Measurements from ENCODE around the gene ATP13A1. TPM values are rescaled to one million over a fixed set of nuclear protein-coding genes. Genes with fewer than 3 reads are reported as not detected.
"Not testable (repeated sequence)": the region's sequence is repeated elsewhere in the genome, so short reads cannot be mapped to it uniquely, and the experiment has no call there.

ATP13A1 gene
- total RNA-seq, 2 experiments from 2014 or later: 58.3 to 122 TPM

DNA sequence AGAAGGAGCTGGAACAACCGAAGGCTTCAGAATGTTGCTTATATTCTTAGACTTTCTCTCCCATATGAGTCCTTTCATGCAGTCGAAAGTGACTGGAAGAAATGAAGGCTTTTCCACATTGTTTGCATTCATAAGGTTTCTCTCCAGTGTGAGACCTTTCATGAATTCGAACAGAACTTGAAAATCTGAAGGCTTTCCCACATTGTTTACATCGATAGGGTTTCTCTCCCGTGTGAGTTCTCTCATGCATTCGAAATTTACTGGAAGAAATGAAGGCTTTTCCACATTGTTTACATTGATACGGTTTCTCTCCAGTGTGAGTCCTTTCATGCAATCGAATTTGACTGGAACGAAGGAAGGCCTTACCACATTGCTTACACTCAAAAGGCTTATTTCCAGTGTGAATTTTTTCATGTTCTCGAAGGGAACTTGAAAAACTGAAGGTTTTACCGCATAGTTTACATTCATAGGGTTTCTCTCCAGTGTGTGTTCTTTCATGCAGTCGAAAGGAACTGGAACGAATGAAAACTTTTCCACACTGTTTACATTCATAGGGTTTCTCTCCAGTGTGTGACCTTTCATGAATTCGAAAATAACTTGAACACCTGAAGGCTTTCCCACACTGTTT is 47.9 kb upstream of the ATP13A1 start:
- CTCF ChIA-PET (ENCODE audit: unreplicated experiment): no interaction called here
- H2AFZ ChIP-seq (ENCODE audit: low read length): no peak overlapping the region
- no peaks in the 10 kb centered on the region for H3K9me2 ChIP-seq (ENCODE audit: insufficient read depth, low read length)
- H3K9me3 ChIP-seq (ENCODE audit: low read length): peaks cover 71% of the 10 kb centered on the region
- DNase-seq (ENCODE audit: low spot score): no peak
- POLR2A ChIA-PET: no interaction called here
- no peaks in the 10 kb centered on the region for H3K4me1 ChIP-seq (ENCODE audit: insufficient read depth, low read length, poor library complexity, severe bottlenecking)
- TF ChIP-seq, protein P1, sequence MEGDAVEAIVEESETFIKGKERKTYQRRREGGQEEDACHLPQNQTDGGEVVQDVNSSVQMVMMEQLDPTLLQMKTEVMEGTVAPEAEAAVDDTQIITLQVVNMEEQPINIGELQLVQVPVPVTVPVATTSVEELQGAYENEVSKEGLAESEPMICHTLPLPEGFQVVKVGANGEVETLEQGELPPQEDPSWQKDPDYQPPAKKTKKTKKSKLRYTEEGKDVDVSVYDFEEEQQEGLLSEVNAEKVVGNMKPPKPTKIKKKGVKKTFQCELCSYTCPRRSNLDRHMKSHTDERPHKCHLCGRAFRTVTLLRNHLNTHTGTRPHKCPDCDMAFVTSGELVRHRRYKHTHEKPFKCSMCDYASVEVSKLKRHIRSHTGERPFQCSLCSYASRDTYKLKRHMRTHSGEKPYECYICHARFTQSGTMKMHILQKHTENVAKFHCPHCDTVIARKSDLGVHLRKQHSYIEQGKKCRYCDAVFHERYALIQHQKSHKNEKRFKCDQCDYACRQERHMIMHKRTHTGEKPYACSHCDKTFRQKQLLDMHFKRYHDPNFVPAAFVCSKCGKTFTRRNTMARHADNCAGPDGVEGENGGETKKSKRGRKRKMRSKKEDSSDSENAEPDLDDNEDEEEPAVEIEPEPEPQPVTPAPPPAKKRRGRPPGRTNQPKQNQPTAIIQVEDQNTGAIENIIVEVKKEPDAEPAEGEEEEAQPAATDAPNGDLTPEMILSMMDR (conservative IDR thresholded peaks at IDR 0.05; ENCODE audit: low read length): no peak
- TF ChIP-seq EZH2phosphoT487 (IDR thresholded peaks at IDR 0.05; ENCODE audit: borderline replicate concordance, low read depth, low read length): no peak
- peaks cover 3% of the 10 kb centered on the region; the same call in 1 of the 2 replicates for H3K79me2 ChIP-seq (ENCODE audit: insufficient read depth, low read depth, low read length)
- no peak overlapping the region for H3K27ac ChIP-seq (ENCODE audit: low read depth, low read length, poor library complexity, severe bottlenecking)
- no peaks in the 10 kb centered on the region for H4K20me1 ChIP-seq (ENCODE audit: insufficient read depth, low read length)
- no peak overlapping the region for H3K4me2 ChIP-seq (ENCODE audit: low read length)
- intact Hi-C loops (cut with micrococcal nuclease; ENCODE audit: unreplicated experiment): no loop called here
- BruUV-seq (replicated peaks): no TSS peak
- H3K4me3 ChIP-seq (ENCODE audit: low read depth, low read length, poor library complexity, severe bottlenecking): no peak overlapping the region
- H3K36me3 ChIP-seq (ENCODE audit: insufficient read depth, low read length): peaks cover 83% of the 10 kb centered on the region

DNA sequence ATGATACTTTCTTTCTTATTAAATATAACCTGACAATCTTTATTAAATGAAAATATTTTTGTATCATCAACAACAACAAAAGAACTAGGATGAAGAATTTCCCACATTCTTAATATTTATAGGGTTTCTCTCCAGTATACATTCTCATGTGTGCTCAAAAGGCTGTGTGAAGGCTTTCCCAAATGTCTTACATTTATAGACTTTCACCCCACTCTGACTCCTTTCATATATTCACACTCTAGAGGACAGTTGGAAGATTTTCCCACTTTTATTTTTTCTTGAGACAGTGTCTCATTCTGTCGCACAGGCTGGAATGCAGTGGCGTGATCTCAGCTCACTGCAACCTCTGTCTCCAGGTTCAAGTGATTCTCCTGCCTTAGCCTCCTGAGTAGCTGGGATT is 47.0 kb upstream of the ATP13A1 start:
- Histone ChIP-seq H3K79me2 (ENCODE audit: insufficient read depth, low read depth, low read length) (no peaks in the 10 kb centered on the region), H3K27ac (ENCODE audit: low read depth, low read length, poor library complexity, severe bottlenecking) (no peak overlapping the region), H3K4me1 (ENCODE audit: insufficient read depth, low read length, poor library complexity, severe bottlenecking) (no peaks in the 10 kb centered on the region), H3K4me3 (ENCODE audit: low read depth, low read length, poor library complexity, severe bottlenecking) (no peak overlapping the region), H3K9me3 (ENCODE audit: low read length) (peaks cover 63% of the 10 kb centered on the region), H3K4me2 (ENCODE audit: low read length) (no peak overlapping the region), H3K9me2 (ENCODE audit: insufficient read depth, low read length) (no peaks in the 10 kb centered on the region), H4K20me1 (ENCODE audit: insufficient read depth, low read length) (no peaks in the 10 kb centered on the region), H2AFZ (ENCODE audit: low read length) (no peak overlapping the region), H3K36me3 (ENCODE audit: insufficient read depth, low read length) (peaks cover 74% of the 10 kb centered on the region)
- TF ChIP-seq EZH2phosphoT487 (IDR thresholded peaks at IDR 0.05; ENCODE audit: borderline replicate concordance, low read depth, low read length): no peak
- TF ChIP-seq, protein P1 (conservative IDR thresholded peaks at IDR 0.05; ENCODE audit: low read length): no peak
- ChIA-PET POLR2A (interaction anchor here (0.5 kb wide), 1 partner anchor 39 kb away, joined by 3 read pairs; no protein-coding TSS in a partner anchor), CTCF (ENCODE audit: unreplicated experiment) (no interaction called here)
- DNase-seq (ENCODE audit: low spot score): no peak
- intact Hi-C loops (cut with micrococcal nuclease; ENCODE audit: unreplicated experiment): no loop called here
- no TSS peak for BruUV-seq (replicated peaks)

DNA sequence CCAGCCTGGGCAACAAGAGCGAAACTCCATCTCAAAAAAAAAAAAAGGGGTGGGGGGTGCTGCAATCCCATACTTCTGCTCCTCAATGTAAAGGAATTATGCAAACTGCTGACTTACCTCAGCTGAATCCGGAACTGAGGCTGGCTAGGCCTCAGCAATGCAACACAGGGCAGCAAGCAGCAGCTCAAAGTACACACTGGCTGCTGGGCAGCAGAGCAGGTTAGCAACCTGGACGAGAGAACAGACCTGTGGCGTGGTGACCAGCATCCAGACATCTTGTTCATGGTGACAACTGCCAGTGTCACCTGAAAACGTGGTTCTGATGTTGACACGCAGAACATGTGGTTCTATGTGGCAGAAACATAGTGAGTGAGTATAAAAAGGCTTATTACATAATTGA is 41.4 kb upstream of the ATP13A1 start:
- Histone ChIP-seq H3K79me2 (ENCODE audit: insufficient read depth, low read depth, low read length) (no peaks in the 10 kb centered on the region), H3K27ac (ENCODE audit: low read depth, low read length, poor library complexity, severe bottlenecking) (no peak overlapping the region), H3K36me3 (ENCODE audit: insufficient read depth, low read length) (peaks cover 17% of the 10 kb centered on the region), H4K20me1 (ENCODE audit: insufficient read depth, low read length) (no peaks in the 10 kb centered on the region), H3K4me3 (ENCODE audit: low read depth, low read length, poor library complexity, severe bottlenecking) (no peak overlapping the region), H3K9me3 (ENCODE audit: low read length) (peaks cover 16% of the 10 kb centered on the region), H3K4me1 (ENCODE audit: insufficient read depth, low read length, poor library complexity, severe bottlenecking) (no peaks in the 10 kb centered on the region), H2AFZ (ENCODE audit: low read length) (no peak overlapping the region), H3K9me2 (ENCODE audit: insufficient read depth, low read length) (no peaks in the 10 kb centered on the region), H3K4me2 (ENCODE audit: low read length) (no peak overlapping the region)
- no peak for DNase-seq (ENCODE audit: low spot score)
- TF ChIP-seq EZH2phosphoT487 (IDR thresholded peaks at IDR 0.05; ENCODE audit: borderline replicate concordance, low read depth, low read length): no peak
- TF ChIP-seq, protein P1 (conservative IDR thresholded peaks at IDR 0.05; ENCODE audit: low read length): no peak
- BruUV-seq (replicated peaks): no TSS peak
- CTCF ChIA-PET (ENCODE audit: unreplicated experiment): no interaction called here
- intact Hi-C loops (cut with micrococcal nuclease; ENCODE audit: unreplicated experiment): no loop called here
- POLR2A ChIA-PET: interaction anchor here (1.3 kb wide), 1 partner anchor 28 kb away, joined by 3 read pairs; the partner anchor contains the start of gene ZNF14

DNA sequence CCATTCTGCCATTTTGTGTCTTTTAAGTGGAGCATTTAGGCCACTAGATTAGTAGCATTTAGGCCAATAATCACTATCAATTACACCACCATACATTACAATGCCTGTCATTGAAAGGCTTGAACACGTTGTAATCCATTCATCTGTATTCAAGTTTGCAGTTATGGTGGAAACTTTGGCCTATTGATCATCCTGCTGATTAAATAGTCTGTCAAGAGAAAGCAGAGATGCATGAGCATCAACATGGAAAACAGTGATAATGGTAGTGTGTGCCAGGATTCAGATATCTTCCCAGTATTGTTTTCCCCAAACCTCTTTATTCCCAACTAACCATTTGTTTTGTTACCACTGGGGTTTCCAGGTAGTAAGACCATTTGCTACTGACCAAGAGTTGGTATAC is 37.0 kb upstream of the ATP13A1 start:
- CTCF ChIA-PET (ENCODE audit: unreplicated experiment); H3K36me3 ChIP-seq (ENCODE audit: insufficient read depth, low read length); BruUV-seq (replicated peaks); H3K4me1 ChIP-seq (ENCODE audit: insufficient read depth, low read length, poor library complexity, severe bottlenecking); H4K20me1 ChIP-seq (ENCODE audit: insufficient read depth, low read length); intact Hi-C loops (cut with micrococcal nuclease; ENCODE audit: unreplicated experiment); H3K79me2 ChIP-seq (ENCODE audit: insufficient read depth, low read depth, low read length); H3K4me2 ChIP-seq (ENCODE audit: low read length); H3K27ac ChIP-seq (ENCODE audit: low read depth, low read length, poor library complexity, severe bottlenecking); DNase-seq (ENCODE audit: low spot score); H3K9me3 ChIP-seq (ENCODE audit: low read length); H2AFZ ChIP-seq (ENCODE audit: low read length); H3K4me3 ChIP-seq (ENCODE audit: low read depth, low read length, poor library complexity, severe bottlenecking); POLR2A ChIA-PET; H3K9me2 ChIP-seq (ENCODE audit: insufficient read depth, low read length): not testable (repeated sequence)
